HEK293 (cell line): ENCODE measurements around the gene BTG4.

ENCODE experiments used
- CTCF ChIP-seq: fragments of 450-650 bp; formaldehyde crosslinking; IDR thresholded peaks from 2 replicates; pipeline ENCODE4 v1.5.1; 2016; ENCODE audit warnings: missing biosample characterization, missing genetic modification characterization
- HOXA7 ChIP-seq: sonication (generic); formaldehyde crosslinking; IDR thresholded peaks from 2 replicates; pipeline ENCODE4 v1.8.1; 2022; ENCODE audit warnings: missing genetic modification reagents, borderline replicate concordance
- MEIS1 ChIP-seq: sonication (generic); formaldehyde crosslinking; IDR thresholded peaks from 2 replicates; pipeline ENCODE4 v1.8.1; 2022; ENCODE audit warnings: missing genetic modification reagents, mild to moderate bottlenecking, borderline replicate concordance
- PATZ1 ChIP-seq: fragments of 450-650 bp; formaldehyde crosslinking; IDR thresholded peaks from 2 replicates; pipeline ENCODE4 v1.5.1; 2016; ENCODE audit warnings: missing biosample characterization, missing genetic modification characterization
- REPIN1 ChIP-seq: fragments of 450-650 bp; formaldehyde crosslinking; IDR thresholded peaks from 2 replicates; pipeline ENCODE4 v1.5.1; 2017; ENCODE audit warnings: missing biosample characterization, missing genetic modification characterization, low read depth
- SP2 ChIP-seq: fragments of 450-650 bp; formaldehyde crosslinking; IDR thresholded peaks from 2 replicates; pipeline ENCODE4 v1.5.1; 2016; ENCODE audit warnings: missing biosample characterization, missing genetic modification characterization
- SP3 ChIP-seq: fragments of 450-650 bp; formaldehyde crosslinking; IDR thresholded peaks from 2 replicates; pipeline ENCODE4 v1.5.1; 2016; ENCODE audit warnings: missing biosample characterization, missing genetic modification characterization
- YY1 ChIP-seq: fragments of 450-650 bp; formaldehyde crosslinking; IDR thresholded peaks from 2 replicates; pipeline ENCODE4 v1.5.1; 2018; ENCODE audit warnings: missing biosample characterization, missing genetic modification characterization
- ZNF121 ChIP-seq: fragments of 450-650 bp; formaldehyde crosslinking; IDR thresholded peaks from 2 replicates; pipeline ENCODE4 v1.5.1; 2016; ENCODE audit warnings: missing biosample characterization, missing genetic modification characterization
- ZNF2 ChIP-seq: fragments of 450-650 bp; formaldehyde crosslinking; IDR thresholded peaks from 2 replicates; pipeline ENCODE4 v1.5.1; 2016; ENCODE audit warnings: missing biosample characterization, missing genetic modification characterization
- ZNF350 ChIP-seq: fragments of 450-650 bp; formaldehyde crosslinking; IDR thresholded peaks from 2 replicates; pipeline ENCODE4 v1.5.0; 2017; ENCODE audit warnings: missing biosample characterization, mild to moderate bottlenecking, missing genetic modification characterization
- TF ChIP-seq, protein P1 (sequence below): fragments of 450-650 bp; formaldehyde crosslinking; IDR thresholded peaks from 2 replicates; pipeline ENCODE4 v1.5.1; 2016; ENCODE audit warnings: missing biosample characterization, missing genetic modification characterization
- TF ChIP-seq, protein P2 (sequence below): sonication (generic); formaldehyde crosslinking; IDR thresholded peaks from 2 replicates; pipeline ENCODE4 v1.8.1; 2022; ENCODE audit warnings: mild to moderate bottlenecking, moderate library complexity, missing genetic modification reagents
- TF ChIP-seq, protein P3 (sequence below): fragments of 450-650 bp; formaldehyde crosslinking; conservative IDR thresholded peaks from 2 replicates; pipeline ENCODE4 v1.5.1; 2016; ENCODE audit warnings: low read depth, missing biosample characterization, missing genetic modification characterization

DNA sequence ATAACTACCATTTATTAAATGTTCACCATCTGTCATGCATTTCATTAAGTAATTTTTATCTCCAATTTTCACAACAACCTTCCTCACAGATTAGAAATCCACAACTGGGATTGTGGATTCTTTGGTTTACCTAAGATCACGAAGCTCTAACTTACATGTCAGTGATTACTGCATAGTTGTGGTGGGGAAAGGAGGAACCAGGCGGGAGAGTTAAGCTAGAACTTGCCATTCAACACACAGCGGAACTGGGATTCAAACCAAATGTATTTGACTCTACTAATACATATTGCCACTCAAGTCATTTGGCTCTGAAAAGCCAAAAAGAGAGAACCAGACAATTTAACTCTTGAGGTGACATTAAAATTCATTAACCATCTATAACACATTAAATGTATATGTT is 17.9 kb upstream of the BTG4 start:
- TF ChIP-seq ZNF121 (tag by site-specific recombination) (no peak), CTCF (no peak), SP3 (no peak), HOXA7 (no peak), ZNF350 (tag by site-specific recombination) (no peak), YY1 (tag by site-specific recombination) (no peak), SP2 (tag by site-specific recombination) (no peak), MEIS1 (CRISPR knock-in tag) (no peak), PATZ1 (tag by site-specific recombination) (no peak), ZNF2 (tag by site-specific recombination) (no peak), REPIN1 (tag by site-specific recombination) (no peak)
- TF ChIP-seq, protein P1, sequence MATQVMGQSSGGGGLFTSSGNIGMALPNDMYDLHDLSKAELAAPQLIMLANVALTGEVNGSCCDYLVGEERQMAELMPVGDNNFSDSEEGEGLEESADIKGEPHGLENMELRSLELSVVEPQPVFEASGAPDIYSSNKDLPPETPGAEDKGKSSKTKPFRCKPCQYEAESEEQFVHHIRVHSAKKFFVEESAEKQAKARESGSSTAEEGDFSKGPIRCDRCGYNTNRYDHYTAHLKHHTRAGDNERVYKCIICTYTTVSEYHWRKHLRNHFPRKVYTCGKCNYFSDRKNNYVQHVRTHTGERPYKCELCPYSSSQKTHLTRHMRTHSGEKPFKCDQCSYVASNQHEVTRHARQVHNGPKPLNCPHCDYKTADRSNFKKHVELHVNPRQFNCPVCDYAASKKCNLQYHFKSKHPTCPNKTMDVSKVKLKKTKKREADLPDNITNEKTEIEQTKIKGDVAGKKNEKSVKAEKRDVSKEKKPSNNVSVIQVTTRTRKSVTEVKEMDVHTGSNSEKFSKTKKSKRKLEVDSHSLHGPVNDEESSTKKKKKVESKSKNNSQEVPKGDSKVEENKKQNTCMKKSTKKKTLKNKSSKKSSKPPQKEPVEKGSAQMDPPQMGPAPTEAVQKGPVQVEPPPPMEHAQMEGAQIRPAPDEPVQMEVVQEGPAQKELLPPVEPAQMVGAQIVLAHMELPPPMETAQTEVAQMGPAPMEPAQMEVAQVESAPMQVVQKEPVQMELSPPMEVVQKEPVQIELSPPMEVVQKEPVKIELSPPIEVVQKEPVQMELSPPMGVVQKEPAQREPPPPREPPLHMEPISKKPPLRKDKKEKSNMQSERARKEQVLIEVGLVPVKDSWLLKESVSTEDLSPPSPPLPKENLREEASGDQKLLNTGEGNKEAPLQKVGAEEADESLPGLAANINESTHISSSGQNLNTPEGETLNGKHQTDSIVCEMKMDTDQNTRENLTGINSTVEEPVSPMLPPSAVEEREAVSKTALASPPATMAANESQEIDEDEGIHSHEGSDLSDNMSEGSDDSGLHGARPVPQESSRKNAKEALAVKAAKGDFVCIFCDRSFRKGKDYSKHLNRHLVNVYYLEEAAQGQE (tag by site-specific recombination): no peak
- TF ChIP-seq, protein P2, sequence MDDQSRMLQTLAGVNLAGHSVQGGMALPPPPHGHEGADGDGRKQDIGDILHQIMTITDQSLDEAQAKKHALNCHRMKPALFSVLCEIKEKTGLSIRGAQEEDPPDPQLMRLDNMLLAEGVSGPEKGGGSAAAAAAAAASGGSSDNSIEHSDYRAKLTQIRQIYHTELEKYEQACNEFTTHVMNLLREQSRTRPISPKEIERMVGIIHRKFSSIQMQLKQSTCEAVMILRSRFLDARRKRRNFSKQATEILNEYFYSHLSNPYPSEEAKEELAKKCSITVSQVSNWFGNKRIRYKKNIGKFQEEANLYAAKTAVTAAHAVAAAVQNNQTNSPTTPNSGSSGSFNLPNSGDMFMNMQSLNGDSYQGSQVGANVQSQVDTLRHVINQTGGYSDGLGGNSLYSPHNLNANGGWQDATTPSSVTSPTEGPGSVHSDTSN (CRISPR knock-in tag): no peak
- TF ChIP-seq, protein P3, sequence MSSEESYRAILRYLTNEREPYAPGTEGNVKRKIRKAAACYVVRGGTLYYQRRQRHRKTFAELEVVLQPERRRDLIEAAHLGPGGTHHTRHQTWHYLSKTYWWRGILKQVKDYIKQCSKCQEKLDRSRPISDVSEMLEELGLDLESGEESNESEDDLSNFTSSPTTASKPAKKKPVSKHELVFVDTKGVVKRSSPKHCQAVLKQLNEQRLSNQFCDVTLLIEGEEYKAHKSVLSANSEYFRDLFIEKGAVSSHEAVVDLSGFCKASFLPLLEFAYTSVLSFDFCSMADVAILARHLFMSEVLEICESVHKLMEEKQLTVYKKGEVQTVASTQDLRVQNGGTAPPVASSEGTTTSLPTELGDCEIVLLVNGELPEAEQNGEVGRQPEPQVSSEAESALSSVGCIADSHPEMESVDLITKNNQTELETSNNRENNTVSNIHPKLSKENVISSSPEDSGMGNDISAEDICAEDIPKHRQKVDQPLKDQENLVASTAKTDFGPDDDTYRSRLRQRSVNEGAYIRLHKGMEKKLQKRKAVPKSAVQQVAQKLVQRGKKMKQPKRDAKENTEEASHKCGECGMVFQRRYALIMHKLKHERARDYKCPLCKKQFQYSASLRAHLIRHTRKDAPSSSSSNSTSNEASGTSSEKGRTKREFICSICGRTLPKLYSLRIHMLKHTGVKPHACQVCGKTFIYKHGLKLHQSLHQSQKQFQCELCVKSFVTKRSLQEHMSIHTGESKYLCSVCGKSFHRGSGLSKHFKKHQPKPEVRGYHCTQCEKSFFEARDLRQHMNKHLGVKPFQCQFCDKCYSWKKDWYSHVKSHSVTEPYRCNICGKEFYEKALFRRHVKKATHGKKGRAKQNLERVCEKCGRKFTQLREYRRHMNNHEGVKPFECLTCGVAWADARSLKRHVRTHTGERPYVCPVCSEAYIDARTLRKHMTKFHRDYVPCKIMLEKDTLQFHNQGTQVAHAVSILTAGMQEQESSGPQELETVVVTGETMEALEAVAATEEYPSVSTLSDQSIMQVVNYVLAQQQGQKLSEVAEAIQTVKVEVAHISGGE: no peak
